ENCODE data around the gene SHISAL2A. TPM values are rescaled to one million over a fixed set of nuclear protein-coding genes. Genes with fewer than 3 reads are reported as not detected.

Gene SHISAL2A
- total and polyA plus RNA-seq, 2 donors (not counting 1 experiment from before 2014, with no cell fraction given), result not detected

DNA sequence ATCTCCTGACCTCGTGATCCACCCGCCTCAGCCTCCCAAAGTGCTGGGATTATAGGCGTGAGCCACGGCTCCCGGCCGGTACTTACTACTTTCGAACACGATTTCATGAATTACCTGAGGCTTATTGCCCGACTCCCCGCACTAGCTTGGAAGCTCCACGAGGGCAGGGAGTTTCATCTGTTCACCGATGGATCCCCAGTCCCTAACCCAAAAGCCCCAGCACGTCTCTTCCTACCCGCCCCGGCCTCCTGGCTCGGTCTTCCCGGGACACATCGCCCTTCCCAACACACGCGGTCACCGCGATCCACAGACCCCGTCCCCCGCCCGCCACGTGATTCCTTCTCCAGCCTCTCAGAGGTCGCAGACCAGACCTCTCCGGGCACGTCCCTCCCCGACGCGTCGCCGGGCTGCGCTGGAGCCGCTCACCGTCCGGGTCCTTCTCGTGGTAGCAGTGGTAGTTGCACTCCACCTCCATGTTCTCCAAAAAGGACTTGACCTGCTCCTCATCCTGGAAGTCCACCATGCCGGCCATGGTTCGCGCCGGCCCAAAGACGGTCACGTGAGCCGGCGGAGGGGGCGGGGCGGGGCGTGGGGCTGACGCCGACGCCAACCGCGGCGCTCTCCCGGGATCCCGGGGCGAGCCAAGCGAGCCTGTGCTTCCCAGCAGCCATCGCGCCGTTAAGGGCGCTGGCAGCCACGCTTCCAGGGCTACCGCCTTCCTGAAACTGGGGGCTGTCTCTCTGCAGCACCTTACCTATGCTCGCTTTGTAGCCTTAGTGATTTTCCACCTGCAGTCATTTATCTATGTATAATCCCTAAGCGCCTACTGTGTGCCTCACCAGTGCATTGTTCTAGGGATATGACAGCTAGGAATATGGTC is 65.1 kb downstream of the SHISAL2A start, which contains the start of gene COA7:
Gene COA7, minus strand, starts transcription at position 553 of the 880 bp plus-strand sequence. Its CDS starts 21 bp downstream, at position 532.
- Histone ChIP-seq H3K9ac (ENCODE audit: insufficient read depth, low read length) (peak within 1 kb of the TSS; percentile 71), H3K27me3 (ENCODE audit: control insufficient read depth, insufficient read depth, low read length) (no peaks in the 10 kb centered on the region), H3K36me3 (ENCODE audit: control insufficient read depth, insufficient read depth, low read length) (no peaks in the 10 kb centered on the region), H3K27ac (ENCODE audit: insufficient read depth, low read length) (peak within 1 kb of the TSS; percentile 71), H2AFZ (ENCODE audit: low read length) (peak within 1 kb of the TSS; percentile 95), H3K4me3 (replicated peaks in 1 of 4; ENCODE audit: control extremely low read depth in 1 of 4, insufficient read depth in 1 of 4, low read depth in 3 of 4, low read length in 4 of 4) (peak within 1 kb of the TSS; percentile 66 to 88 (median 78)), H4K20me1 (ENCODE audit: control insufficient read depth, extremely low read depth, insufficient read depth, low read length) (no peaks in the 10 kb centered on the region), H3K9me3 (ENCODE audit: control insufficient read depth, insufficient read depth, low read depth, low read length) (no peaks in the 10 kb centered on the region), H3K4me2 (ENCODE audit: extremely low read depth, insufficient read depth, low read length) (peak within 1 kb of the TSS; percentile 87), H3K4me1 (ENCODE audit: control insufficient read depth, extremely low read depth, insufficient read depth, low read length) (peaks cover 6% of the 10 kb centered on the region), H3K79me2 (ENCODE audit: control insufficient read depth, insufficient read depth, low read length) (peaks cover 32% of the 10 kb centered on the region)
- TF ChIP-seq EZH2 (IDR thresholded peaks at IDR 0.05; ENCODE audit: low read length, missing control alignments), result no peak
- TF ChIP-seq, protein P1, sequence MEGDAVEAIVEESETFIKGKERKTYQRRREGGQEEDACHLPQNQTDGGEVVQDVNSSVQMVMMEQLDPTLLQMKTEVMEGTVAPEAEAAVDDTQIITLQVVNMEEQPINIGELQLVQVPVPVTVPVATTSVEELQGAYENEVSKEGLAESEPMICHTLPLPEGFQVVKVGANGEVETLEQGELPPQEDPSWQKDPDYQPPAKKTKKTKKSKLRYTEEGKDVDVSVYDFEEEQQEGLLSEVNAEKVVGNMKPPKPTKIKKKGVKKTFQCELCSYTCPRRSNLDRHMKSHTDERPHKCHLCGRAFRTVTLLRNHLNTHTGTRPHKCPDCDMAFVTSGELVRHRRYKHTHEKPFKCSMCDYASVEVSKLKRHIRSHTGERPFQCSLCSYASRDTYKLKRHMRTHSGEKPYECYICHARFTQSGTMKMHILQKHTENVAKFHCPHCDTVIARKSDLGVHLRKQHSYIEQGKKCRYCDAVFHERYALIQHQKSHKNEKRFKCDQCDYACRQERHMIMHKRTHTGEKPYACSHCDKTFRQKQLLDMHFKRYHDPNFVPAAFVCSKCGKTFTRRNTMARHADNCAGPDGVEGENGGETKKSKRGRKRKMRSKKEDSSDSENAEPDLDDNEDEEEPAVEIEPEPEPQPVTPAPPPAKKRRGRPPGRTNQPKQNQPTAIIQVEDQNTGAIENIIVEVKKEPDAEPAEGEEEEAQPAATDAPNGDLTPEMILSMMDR (conservative IDR thresholded peaks at IDR 0.05 in 1 of 2, IDR thresholded peaks at IDR 0.05 in 1 of 2; ENCODE audit: low read depth in 1 of 2, low read length in 2 of 2), result no peak
- DNase-seq (ENCODE audit: low read depth in 2 of 2), result peak; percentile 78 to 79

DNA sequence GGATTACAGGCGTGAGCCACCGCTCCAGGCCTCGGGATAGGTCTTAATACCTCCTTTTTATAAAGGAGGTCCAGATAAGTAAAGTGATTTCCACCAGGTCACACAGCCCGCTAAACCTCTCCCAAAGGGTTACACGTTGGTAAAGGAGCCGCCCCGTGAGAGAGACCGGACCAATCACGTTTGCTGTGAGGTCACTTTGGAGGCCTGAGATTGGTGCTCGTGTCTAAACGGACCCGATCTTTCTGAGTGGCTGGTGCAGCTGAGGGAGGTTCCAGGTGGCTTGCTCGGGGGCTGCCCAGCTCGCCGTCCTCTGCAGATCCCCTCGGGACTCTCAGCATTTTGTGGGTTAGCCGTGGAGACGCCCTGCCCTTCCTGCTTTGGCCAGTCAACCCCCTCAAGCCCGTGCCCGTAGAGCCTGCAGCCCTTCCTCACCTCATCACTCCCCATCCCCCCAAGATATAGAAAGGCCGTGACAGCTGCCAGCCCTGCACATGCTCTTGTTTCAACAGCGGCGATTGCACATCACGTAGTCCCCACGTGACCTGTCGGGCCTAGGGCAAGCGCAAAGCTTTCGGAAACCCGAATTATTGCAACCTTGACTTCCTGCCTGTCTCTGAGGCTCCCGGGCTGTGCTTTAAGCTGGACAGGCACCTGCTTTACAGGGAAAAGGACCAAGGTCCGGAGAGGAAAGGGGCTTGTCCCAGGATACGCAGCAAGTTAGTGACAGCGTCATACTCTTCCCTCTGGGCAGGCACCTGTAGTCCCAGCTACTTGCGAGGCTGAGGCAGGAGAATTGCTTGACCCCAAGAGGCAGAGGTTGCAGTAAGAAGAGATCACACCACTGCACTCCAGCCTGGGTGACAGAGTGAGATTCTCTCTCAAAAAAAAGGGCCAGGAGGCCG is 70.2 kb downstream of the SHISAL2A start:
- H3K36me3 ChIP-seq (ENCODE audit: control insufficient read depth, insufficient read depth, low read length), result no peaks in the 10 kb centered on the region
- no peaks in the 10 kb centered on the region for H3K79me2 ChIP-seq (ENCODE audit: control insufficient read depth, insufficient read depth, low read length)
- peaks cover 7% of the 10 kb centered on the region for H3K4me1 ChIP-seq (ENCODE audit: control insufficient read depth, extremely low read depth, insufficient read depth, low read length)
- no peaks in the 10 kb centered on the region for H3K9me3 ChIP-seq (ENCODE audit: control insufficient read depth, insufficient read depth, low read depth, low read length)
- H3K9ac ChIP-seq (ENCODE audit: insufficient read depth, low read length), result peak overlapping the region; percentile 30
- peak; percentile 89 to 91 for DNase-seq (ENCODE audit: low read depth in 2 of 2)
- H3K27ac ChIP-seq (ENCODE audit: insufficient read depth, low read length), result peak overlapping the region; percentile 13
- H3K27me3 ChIP-seq (ENCODE audit: control insufficient read depth, insufficient read depth, low read length), result no peaks in the 10 kb centered on the region
- H3K4me2 ChIP-seq (ENCODE audit: extremely low read depth, insufficient read depth, low read length), result peak overlapping the region; percentile 84
- TF ChIP-seq, protein P1 (conservative IDR thresholded peaks at IDR 0.05 in 1 of 2, IDR thresholded peaks at IDR 0.05 in 1 of 2; ENCODE audit: low read depth in 1 of 2, low read length in 2 of 2), result no peak
- TF ChIP-seq EZH2 (IDR thresholded peaks at IDR 0.05; ENCODE audit: low read length, missing control alignments), result no peak
- H4K20me1 ChIP-seq (ENCODE audit: control insufficient read depth, extremely low read depth, insufficient read depth, low read length), result no peaks in the 10 kb centered on the region
- H2AFZ ChIP-seq (ENCODE audit: low read length), result peak overlapping the region; percentile 98
- H3K4me3 ChIP-seq (replicated peaks in 1 of 4; ENCODE audit: control extremely low read depth in 1 of 4, insufficient read depth in 1 of 4, low read depth in 3 of 4, low read length in 4 of 4), result peak overlapping the region; percentile 26 to 63 (median 50)

Data from fibroblast of lung (primary cell).